ENCODE measurements around the gene ZBTB44.

Gene ZBTB44

GRCh38 chr11:130211144-130211543, 103.6 kb downstream of the ZBTB44 start:
- DNase-seq (ENCODE audit: low read depth, low spot score): no peak
- POLR2A ChIA-PET: no interaction called here
- CTCF ChIA-PET: interaction anchor here (1.5 to 3.9 kb wide), 2 partner anchors 222 to 651 kb away, joined by 5 to 44 read pairs; no protein-coding TSS in a partner anchor
- no peak overlapping the region for H3K4me3 ChIP-seq (ENCODE audit: low read depth, low read length)
- TF ChIP-seq CTCF (IDR thresholded peaks at IDR 0.05; ENCODE audit: insufficient read depth, low read length, missing control alignments): no peak

GRCh38 chr11:130209954-130210854, 104.5 kb downstream of the ZBTB44 start:
- DNase-seq (ENCODE audit: low read depth, low spot score): no peak
- TF ChIP-seq CTCF (IDR thresholded peaks at IDR 0.05; ENCODE audit: insufficient read depth, low read length, missing control alignments): no peak
- no peak overlapping the region for H3K4me3 ChIP-seq (ENCODE audit: low read depth, low read length)
- ChIA-PET POLR2A (no interaction called here), CTCF (interaction anchor here (0.7 to 3.9 kb wide), 3 partner anchors 196 to 652 kb away, joined by 3 to 44 read pairs (median 5); no protein-coding TSS in a partner anchor)

GRCh38 chr11:130209128-130209932, 105.4 kb downstream of the ZBTB44 start:
- ChIA-PET POLR2A (no interaction called here), CTCF (interaction anchor here (3.9 kb wide), 1 partner anchor 224 kb away, joined by 44 read pairs; no protein-coding TSS in a partner anchor)
- no peak overlapping the region for H3K4me3 ChIP-seq (ENCODE audit: low read depth, low read length)
- no peak for TF ChIP-seq CTCF (IDR thresholded peaks at IDR 0.05; ENCODE audit: insufficient read depth, low read length, missing control alignments)
- DNase-seq (ENCODE audit: low read depth, low spot score): no peak

GRCh38 chr11:130208241-130209127, 106.2 kb downstream of the ZBTB44 start:
- ChIA-PET CTCF (no interaction called here), POLR2A (no interaction called here)
- TF ChIP-seq CTCF (IDR thresholded peaks at IDR 0.05; ENCODE audit: insufficient read depth, low read length, missing control alignments): no peak
- no peak for DNase-seq (ENCODE audit: low read depth, low spot score)
- H3K4me3 ChIP-seq (ENCODE audit: low read depth, low read length): no peak overlapping the region

GRCh38 chr11:130206141-130206540, 108.6 kb downstream of the ZBTB44 start:
- POLR2A ChIA-PET: no interaction called here
- no peak overlapping the region for H3K4me3 ChIP-seq (ENCODE audit: low read depth, low read length)
- TF ChIP-seq CTCF (IDR thresholded peaks at IDR 0.05; ENCODE audit: insufficient read depth, low read length, missing control alignments): no peak
- CTCF ChIA-PET: interaction anchor here (0.7 kb wide), 1 partner anchor 10 kb away, joined by 3 read pairs; no protein-coding TSS in a partner anchor
- DNase-seq (ENCODE audit: low read depth, low spot score): no peak
